OCI-LY7 (cell line): ENCODE results near the gene MIX23. TPM values are rescaled to one million over a fixed set of nuclear protein-coding genes. Genes with fewer than 3 reads are reported as not detected.

Experiments used
- BruUV-seq: library from RNA; stranded (reverse); fragments of 400-500 nt; replicated peaks from 2 replicates; lab custom pipeline; 2021; lab: Mats Ljungman, UMichigan
- CTCF ChIA-PET: fragments of 300-600 bp; sonication (Branson Sonifier 250); formaldehyde crosslinking; loops from one replicate; lab custom pipeline; 2022; ENCODE audit warnings: antibody characterized with exemption; ENCODE audit not compliant: unreplicated experiment; lab: Charles Lee
- POLR2A ChIA-PET: fragments of 300-600 bp; sonication (Branson Sonifier 250); formaldehyde crosslinking; loops from one replicate; lab custom pipeline; 2022; ENCODE audit warnings: antibody characterized with exemption; lab: Charles Lee
- DNase-seq: peaks from one replicate; pipeline ENCODE4 v3.0.0-alpha.2; 2015; ENCODE audit warnings: low spot score
- H2AFZ ChIP-seq: fragments of 200-600 bp; sonication (generic), shearing (Covaris generic); 2 replicates; pipeline ENCODE4 v1.6.1; 2014; ENCODE audit warnings: mild to moderate bottlenecking, antibody characterized with exemption, low read length, moderate library complexity
- H3K27ac ChIP-seq: fragments of 200-600 bp; sonication (generic); 2 replicates; pipeline ENCODE4 v1.5.1; 2014; ENCODE audit warnings: mixed run types, low read depth, mild to moderate bottlenecking, moderate library complexity, low read length, inconsistent platforms; ENCODE audit not compliant: poor library complexity, severe bottlenecking
- H3K36me3 ChIP-seq: fragments of 200-600 bp; sonication (generic); 2 replicates; pipeline ENCODE4 v1.6.1; 2014; ENCODE audit warnings: mild to moderate bottlenecking, antibody characterized with exemption, low read length, moderate library complexity, mixed read lengths; ENCODE audit not compliant: insufficient read depth
- H3K4me1 ChIP-seq: fragments of 200-600 bp; sonication (generic); 2 replicates; pipeline ENCODE4 v1.5.1; 2014; ENCODE audit warnings: mild to moderate bottlenecking, low read length; ENCODE audit not compliant: insufficient read depth, poor library complexity, severe bottlenecking
- H3K4me2 ChIP-seq: fragments of 200-600 bp; sonication (generic); 2 replicates; pipeline ENCODE4 v1.6.1; 2014; ENCODE audit warnings: mild to moderate bottlenecking, low read length
- H3K4me3 ChIP-seq: fragments of 200-600 bp; sonication (generic); 2 replicates; pipeline ENCODE4 v1.5.1; 2014; ENCODE audit warnings: mild to moderate bottlenecking, low read depth, low read length; ENCODE audit not compliant: poor library complexity, severe bottlenecking
- H3K79me2 ChIP-seq: fragments of 200-600 bp; sonication (generic); 2 replicates; pipeline ENCODE4 v1.6.1; 2016; ENCODE audit warnings: low read depth, mild to moderate bottlenecking, low read length, moderate library complexity, mixed read lengths; ENCODE audit not compliant: insufficient read depth
- H3K9me2 ChIP-seq: fragments of 200-600 bp; sonication (generic); 2 replicates; pipeline ENCODE4 v1.6.1; 2016; ENCODE audit warnings: mild to moderate bottlenecking, low read length, mixed read lengths; ENCODE audit not compliant: insufficient read depth
- H3K9me3 ChIP-seq: fragments of 200-600 bp; sonication (generic); 2 replicates; pipeline ENCODE4 v1.6.1; 2014; ENCODE audit warnings: mild to moderate bottlenecking, mixed run types, low read length, mixed read lengths
- H4K20me1 ChIP-seq: fragments of 200-600 bp; sonication (generic); 2 replicates; pipeline ENCODE4 v1.6.1; 2014; ENCODE audit warnings: mild to moderate bottlenecking, antibody characterized with exemption, low read length, moderate library complexity, mixed read lengths; ENCODE audit not compliant: insufficient read depth
- CTCF ChIP-seq: fragments of 200-600 bp; sonication (generic); conservative IDR thresholded peaks from 2 replicates; pipeline ENCODE4 v1.5.1; 2014; ENCODE audit warnings: mild to moderate bottlenecking, antibody characterized with exemption, low read length, moderate library complexity, mixed read lengths
- EZH2phosphoT487 ChIP-seq: fragments of 200-600 bp; sonication (generic); IDR thresholded peaks from 2 replicates; pipeline ENCODE4 v1.6.1; 2018; ENCODE audit warnings: low read depth, borderline replicate concordance, mild to moderate bottlenecking, mixed run types, antibody characterized with exemption, low read length, moderate library complexity, mixed read lengths
- intact Hi-C: fragments of 100-400 bp; cut with micrococcal nuclease; formaldehyde crosslinking; loops from one replicate; pipeline ENCODE4 v1.10.0; 2022; ENCODE audit not compliant: unreplicated experiment
- total RNA-seq, 2 experiments: library from RNA; depleted of rRNA in 1 of 2; stranded (reverse); fragments of >200 nt in 1 of 2; shearing (Covaris generic) in 1 of 2; gene quantifications; 2 replicates each; pipeline ENCODE4 v1.2.3, GENCODE V29; 2014 to 2022

MIX23 gene
- total RNA-seq, 2 experiments from 2014 or later: 44.7 to 71.3 TPM

GRCh38 chr3:122390665-122391064, 7.6 kb upstream of the MIX23 start:
- Histone ChIP-seq H4K20me1 (0 out of 2 replicates have a peak, but pooled peaks cover 5% of the 10 kb centered on the region), H3K4me1 (peaks cover 6% of the 10 kb centered on the region), H3K79me2 (peaks cover 4% of the 10 kb centered on the region; the same call in 1 of the 2 replicates), H3K9me2 (no peaks in the 10 kb centered on the region), H3K36me3 (peaks cover 31% of the 10 kb centered on the region), H3K9me3 (no peaks in the 10 kb centered on the region), H2AFZ (no peak overlapping the region), H3K4me3 (no peak overlapping the region), H3K27ac (no peak overlapping the region), H3K4me2 (no peak overlapping the region)
- TF ChIP-seq CTCF (no peak), EZH2phosphoT487 (no peak)
- no peak for DNase-seq
- CTCF ChIA-PET: no interaction called here
- no TSS peak for BruUV-seq
- intact Hi-C loops: loop anchor here (5.0 kb wide), 1 partner anchor 272 kb away; no protein-coding TSS in a partner anchor
- POLR2A ChIA-PET: interaction anchor here (0.7 kb wide), 2 partner anchors 14 to 43 kb away, joined by 3 read pairs; no protein-coding TSS in a partner anchor

- no peak for DNase-seq
- no TSS peak for BruUV-seq
- Histone ChIP-seq H3K27ac (no peak overlapping the region), H2AFZ (no peak overlapping the region), H3K9me2 (no peaks in the 10 kb centered on the region), H3K36me3 (peaks cover 36% of the 10 kb centered on the region), H3K9me3 (no peaks in the 10 kb centered on the region), H3K4me1 (peaks cover 13% of the 10 kb centered on the region), H3K79me2 (peaks cover 12% of the 10 kb centered on the region; the same call in 1 of the 2 replicates), H3K4me3 (no peak overlapping the region), H4K20me1 (0 out of 2 replicates have a peak, but pooled peaks cover 5% of the 10 kb centered on the region), H3K4me2 (no peak overlapping the region)
- CTCF ChIA-PET: no interaction called here
- intact Hi-C loops: loop anchor here (5.0 to 10.0 kb wide), 3 partner anchors 272 to 815 kb away; partner anchors contain the start of gene SEC22A
- POLR2A ChIA-PET: interaction anchor here (0.6 to 1.2 kb wide), 4 partner anchors 18 to 290 kb away, joined by 3 to 9 read pairs (median 3); no protein-coding TSS in a partner anchor
- TF ChIP-seq EZH2phosphoT487: no peak
- no peak for TF ChIP-seq CTCF
Observed at GRCh38 chr3:122389892-122390291, 6.9 kb upstream of the MIX23 start.

GRCh38 chr3:122389197-122389596, 6.2 kb upstream of the MIX23 start:
- intact Hi-C loops: loop anchor here (10.0 kb wide), 2 partner anchors 394 to 816 kb away; partner anchors contain the start of gene SEC22A
- Histone ChIP-seq H3K27ac (no peak overlapping the region), H3K4me1 (peaks cover 13% of the 10 kb centered on the region), H3K79me2 (peaks cover 17% of the 10 kb centered on the region; the same call in 1 of the 2 replicates), H3K9me2 (no peaks in the 10 kb centered on the region), H3K36me3 (peaks cover 36% of the 10 kb centered on the region), H4K20me1 (0 out of 2 replicates have a peak, but pooled peaks cover 5% of the 10 kb centered on the region), H3K4me2 (no peak overlapping the region), H3K9me3 (no peaks in the 10 kb centered on the region), H3K4me3 (no peak overlapping the region), H2AFZ (no peak overlapping the region)
- CTCF ChIA-PET: no interaction called here
- DNase-seq: no peak
- BruUV-seq: no TSS peak
- POLR2A ChIA-PET: interaction anchor here (0.5 to 1.2 kb wide), 5 partner anchors 27 to 435 kb away, joined by 3 to 6 read pairs (median 3); no protein-coding TSS in a partner anchor
- TF ChIP-seq EZH2phosphoT487 (no peak), CTCF (no peak)
